Karpas-422 (cell line): ENCODE results near the gene GAS6. TPM values are rescaled to one million over a fixed set of nuclear protein-coding genes. Genes with fewer than 3 reads are reported as not detected.

ENCODE experiments used
- DNase-seq: peaks from one replicate; pipeline ENCODE4 v3.0.0-alpha.2; 2015
- H2AFZ ChIP-seq: fragments of 200-600 bp; sonication (generic); 2 replicates; pipeline ENCODE4 v1.6.1; 2014; ENCODE audit warnings: antibody characterized with exemption, low read length, mixed read lengths
- H3K27ac ChIP-seq: fragments of 200-600 bp; sonication (generic); 2 replicates; pipeline ENCODE4 v1.5.1; 2014; ENCODE audit warnings: mild to moderate bottlenecking, low read length, moderate library complexity
- H3K27me3 ChIP-seq: fragments of 200-600 bp; sonication (generic); 2 replicates; pipeline ENCODE4 v1.6.1; 2014; ENCODE audit warnings: low read length, mixed read lengths
- H3K36me3 ChIP-seq: fragments of 200-600 bp; sonication (generic); 2 replicates; pipeline ENCODE4 v1.6.1; 2014; ENCODE audit warnings: low read length, mixed read lengths; ENCODE audit not compliant: insufficient read depth
- H3K4me1 ChIP-seq: fragments of 200-600 bp; sonication (generic); 2 replicates; pipeline ENCODE4 v1.6.1; 2014; ENCODE audit warnings: mild to moderate bottlenecking, low read length, mixed read lengths
- H3K4me2 ChIP-seq: fragments of 200-600 bp; sonication (generic); 2 replicates; pipeline ENCODE4 v1.6.1; 2014; ENCODE audit warnings: low read length, low read depth, mild to moderate bottlenecking; ENCODE audit not compliant: poor library complexity, severe bottlenecking
- H3K4me3 ChIP-seq: fragments of 200-600 bp; sonication (generic); 2 replicates; pipeline ENCODE4 v1.5.1; 2014; ENCODE audit warnings: mild to moderate bottlenecking, antibody characterized with exemption, low read length, mixed read lengths
- H3K79me2 ChIP-seq: fragments of 200-600 bp; sonication (generic); 2 replicates; pipeline ENCODE4 v1.6.1; 2014; ENCODE audit warnings: mild to moderate bottlenecking, low read length, mixed read lengths
- H3K9ac ChIP-seq: fragments of 200-600 bp; sonication (generic); 2 replicates; pipeline ENCODE4 v1.6.0; 2014; ENCODE audit warnings: low read length
- H3K9me2 ChIP-seq: fragments of 200-600 bp; sonication (generic), shearing (Covaris generic); replicated peaks from 2 replicates; pipeline ENCODE4 v1.6.0; 2014; ENCODE audit warnings: mild to moderate bottlenecking, low read length, moderate library complexity; ENCODE audit not compliant: insufficient read depth
- H3K9me3 ChIP-seq: fragments of 300-700, 200-600 bp; sonication (generic); 2 replicates; pipeline ENCODE4 v1.6.1; 2014; ENCODE audit warnings: low read length, mixed read lengths
- H4K20me1 ChIP-seq: fragments of 200-600 bp; sonication (generic); 2 replicates; pipeline ENCODE4 v1.6.1; 2014; ENCODE audit warnings: mild to moderate bottlenecking, antibody characterized with exemption, low read length, low read depth; ENCODE audit not compliant: insufficient read depth
- total RNA-seq: library from RNA; depleted of rRNA; stranded (reverse); fragments of >200 nt; shearing (Covaris generic); gene quantifications from 2 replicates; pipeline ENCODE4 v1.2.3, GENCODE V29; 2014; ENCODE audit warnings: low replicate concordance

GAS6 gene
- total RNA-seq, 1 experiment from 2014 or later: not detected

DNA sequence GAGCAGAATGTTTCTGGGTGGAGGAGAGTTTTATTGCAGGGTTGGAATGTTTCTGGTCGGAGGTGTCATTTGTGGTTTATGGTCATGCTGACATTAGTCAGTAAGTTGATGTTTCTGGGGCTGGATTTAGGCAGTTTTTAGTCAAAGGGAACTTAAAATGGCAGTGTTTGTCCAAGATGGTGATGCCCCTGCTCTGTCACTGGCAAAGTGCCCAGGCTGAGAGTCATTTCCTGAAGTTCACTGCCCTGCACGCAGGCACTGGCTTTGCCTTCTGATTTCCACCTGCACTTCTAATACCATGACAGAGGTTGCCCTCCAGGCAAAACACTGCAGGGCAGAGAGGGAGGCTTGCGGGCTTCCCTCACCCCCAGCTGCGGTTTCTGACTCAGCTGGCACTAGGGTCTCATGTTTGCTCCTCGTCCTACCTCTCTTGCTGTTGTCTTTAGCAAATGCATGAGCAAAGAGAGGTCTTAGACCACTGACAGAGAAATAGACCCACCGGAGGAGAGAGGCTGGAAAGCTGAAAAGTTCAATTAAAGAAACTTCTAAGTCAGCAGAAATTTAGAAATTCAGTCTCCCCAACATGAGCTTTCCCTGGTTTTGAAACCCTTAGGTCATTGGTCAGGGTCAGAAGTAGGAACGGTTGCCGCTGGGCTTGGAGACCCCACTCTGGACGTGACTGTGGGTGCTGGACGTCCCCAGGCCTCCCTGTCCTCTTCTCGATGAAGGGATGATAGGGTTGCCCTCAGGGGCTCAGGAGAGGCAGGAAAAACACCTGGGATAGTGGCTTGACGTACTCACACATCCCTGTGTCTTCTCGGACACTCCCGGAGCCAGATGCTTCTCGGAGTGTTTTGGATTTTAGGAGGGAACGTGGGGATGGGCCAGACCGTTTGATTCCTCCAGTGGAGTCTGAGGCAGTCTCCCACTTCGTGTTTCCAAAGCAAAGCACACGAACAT, 78.5 kb downstream of the GAS6 start:
- no peak overlapping the region for H3K4me3 ChIP-seq
- H3K4me1 ChIP-seq: peaks cover 5% of the 10 kb centered on the region
- H4K20me1 ChIP-seq: no peaks in the 10 kb centered on the region
- no peaks in the 10 kb centered on the region for H3K9me3 ChIP-seq
- no peaks in the 10 kb centered on the region for H3K27me3 ChIP-seq
- H3K9me2 ChIP-seq: no peaks in the 10 kb centered on the region
- DNase-seq: no peak
- H2AFZ ChIP-seq: no peak overlapping the region
- H3K27ac ChIP-seq: no peak overlapping the region
- no peaks in the 10 kb centered on the region for H3K79me2 ChIP-seq
- H3K9ac ChIP-seq: no peak overlapping the region
- no peaks in the 10 kb centered on the region for H3K36me3 ChIP-seq
- no peak overlapping the region for H3K4me2 ChIP-seq

DNA sequence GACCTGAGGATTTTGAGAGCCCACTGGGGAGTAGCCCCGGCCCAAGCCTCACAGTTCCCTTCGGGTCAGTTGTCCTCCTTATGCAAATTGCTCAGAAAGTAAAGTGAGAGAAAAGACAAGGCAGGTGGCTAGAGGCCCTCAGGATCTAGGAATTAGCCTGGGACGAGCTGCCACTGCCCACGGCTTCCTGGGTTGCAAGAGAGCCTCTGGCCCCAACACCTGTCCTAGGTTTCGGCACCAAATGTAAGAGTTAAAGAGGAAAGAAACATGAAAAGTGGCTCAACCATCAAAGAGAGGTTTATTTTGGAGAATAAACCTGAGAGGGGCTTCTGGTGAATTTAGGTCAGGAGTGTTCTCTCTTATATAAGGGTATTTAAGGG, 79.2 kb downstream of the GAS6 start:
- Histone ChIP-seq H3K4me1 (peaks cover 5% of the 10 kb centered on the region), H3K79me2 (no peaks in the 10 kb centered on the region), H3K9ac (no peak overlapping the region), H3K27me3 (no peaks in the 10 kb centered on the region), H4K20me1 (no peaks in the 10 kb centered on the region), H3K36me3 (no peaks in the 10 kb centered on the region), H3K4me2 (no peak overlapping the region), H3K9me2 (no peaks in the 10 kb centered on the region), H3K9me3 (no peaks in the 10 kb centered on the region), H2AFZ (no peak overlapping the region), H3K27ac (no peak overlapping the region), H3K4me3 (no peak overlapping the region)
- DNase-seq: no peak

DNA sequence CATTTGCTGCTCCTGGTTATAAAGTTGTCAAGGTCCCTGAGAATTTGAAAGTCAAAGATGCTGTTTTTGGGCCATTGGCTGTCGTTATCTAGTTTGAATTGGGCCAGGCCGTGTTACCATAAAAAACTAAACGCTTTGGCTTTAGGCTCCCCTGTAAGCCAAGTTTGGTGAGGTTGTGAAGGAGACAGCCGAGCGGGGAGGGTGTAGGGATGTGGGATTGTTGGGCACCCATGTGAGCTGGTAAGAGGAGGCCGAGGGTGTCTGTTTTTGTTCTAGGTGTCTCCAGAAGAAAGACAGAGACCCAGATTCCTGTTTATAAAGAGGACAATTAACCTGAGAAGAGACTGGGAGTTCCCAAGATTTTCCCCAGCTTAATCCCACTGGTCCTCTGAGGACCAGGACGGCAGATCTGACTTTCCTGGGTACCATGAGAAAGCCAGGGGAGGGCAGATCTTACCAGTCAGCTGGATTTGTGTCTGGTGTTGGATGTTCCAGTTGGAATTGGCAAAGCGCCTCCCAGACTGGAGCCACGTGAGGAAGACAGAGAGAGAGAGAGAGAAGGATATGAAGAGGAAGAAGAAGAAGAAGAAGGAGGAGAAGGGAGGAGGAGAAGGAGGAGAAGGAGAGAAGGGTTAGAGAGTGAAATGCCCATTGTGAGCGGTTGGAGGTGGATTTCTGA, 79.8 kb downstream of the GAS6 start:
- H2AFZ ChIP-seq: no peak overlapping the region
- no peaks in the 10 kb centered on the region for H4K20me1 ChIP-seq
- no peaks in the 10 kb centered on the region for H3K27me3 ChIP-seq
- H3K9me3 ChIP-seq: no peaks in the 10 kb centered on the region
- no peak overlapping the region for H3K9ac ChIP-seq
- peaks cover 5% of the 10 kb centered on the region for H3K4me1 ChIP-seq
- H3K4me2 ChIP-seq: no peak overlapping the region
- no peaks in the 10 kb centered on the region for H3K36me3 ChIP-seq
- H3K27ac ChIP-seq: no peak overlapping the region
- DNase-seq: no peak
- H3K79me2 ChIP-seq: no peaks in the 10 kb centered on the region
- no peak overlapping the region for H3K4me3 ChIP-seq
- H3K9me2 ChIP-seq: no peaks in the 10 kb centered on the region

DNA sequence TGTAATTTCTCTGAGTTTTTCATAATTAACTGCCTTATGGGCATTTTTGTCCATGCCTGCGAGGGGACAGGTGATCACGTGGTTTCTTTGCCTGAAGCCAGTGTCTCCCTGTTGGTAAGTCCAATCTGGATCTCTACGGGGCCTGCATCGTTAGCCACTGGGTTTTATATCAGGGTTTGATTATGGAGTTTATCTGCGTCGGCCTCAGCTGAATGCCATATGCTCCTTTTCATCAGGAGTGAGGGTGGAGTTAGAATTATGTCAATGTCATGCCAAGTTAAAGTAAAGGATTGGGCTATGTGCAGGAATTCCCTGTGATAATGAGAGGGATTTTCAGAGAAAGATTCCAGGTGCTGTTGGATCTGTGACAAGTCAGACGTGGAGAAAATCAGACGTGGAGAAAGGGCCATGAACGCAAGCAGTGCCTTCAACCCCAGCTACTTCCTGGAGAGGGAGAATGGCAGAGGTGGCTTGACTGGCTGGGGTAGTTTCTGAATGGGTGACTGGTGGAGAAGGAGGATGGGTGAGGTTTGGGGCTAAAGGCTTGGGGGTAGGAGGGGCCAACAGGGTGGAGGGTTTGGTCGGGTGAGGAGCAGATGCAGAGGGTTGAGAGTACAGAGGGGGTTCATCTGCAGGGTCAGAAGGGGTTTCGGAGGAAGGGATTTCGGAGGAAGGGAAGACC, 80.5 kb downstream of the GAS6 start:
- no peak overlapping the region for H3K27ac ChIP-seq

DNA sequence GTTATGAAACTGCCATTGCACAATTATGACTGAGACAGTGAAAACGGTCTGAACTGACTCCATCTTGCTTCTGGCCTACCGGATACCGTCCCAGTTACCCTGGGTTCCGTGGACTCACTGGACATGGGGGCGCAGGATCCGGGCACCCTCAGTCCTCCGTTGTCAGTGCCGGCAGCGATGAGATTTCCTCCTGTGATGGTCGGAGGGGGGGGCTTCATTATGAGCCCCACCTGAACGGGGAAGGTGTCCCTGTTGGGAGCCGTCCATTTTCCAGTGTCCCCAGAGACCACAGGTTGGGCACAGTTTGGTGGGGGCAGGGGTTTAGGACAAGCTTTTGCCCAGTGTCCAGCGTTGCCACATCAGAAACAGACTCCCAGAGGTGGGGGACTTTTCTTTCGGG, 81.4 kb downstream of the GAS6 start:
- no peak overlapping the region for H3K4me3 ChIP-seq
- DNase-seq: no peak
- H3K27ac ChIP-seq: no peak overlapping the region
- no peak overlapping the region for H2AFZ ChIP-seq
- no peak overlapping the region for H3K9ac ChIP-seq
- no peaks in the 10 kb centered on the region for H3K27me3 ChIP-seq
- H3K36me3 ChIP-seq: no peaks in the 10 kb centered on the region
- H3K79me2 ChIP-seq: no peaks in the 10 kb centered on the region
- H3K9me2 ChIP-seq: no peaks in the 10 kb centered on the region
- no peaks in the 10 kb centered on the region for H4K20me1 ChIP-seq
- H3K4me2 ChIP-seq: no peak overlapping the region
- peaks cover 5% of the 10 kb centered on the region for H3K4me1 ChIP-seq
- no peaks in the 10 kb centered on the region for H3K9me3 ChIP-seq

More for the DNA sequence above, 80.5 kb downstream of the GAS6 start:
- Histone ChIP-seq H3K9me3 (no peaks in the 10 kb centered on the region), H3K36me3 (no peaks in the 10 kb centered on the region), H3K79me2 (no peaks in the 10 kb centered on the region), H4K20me1 (no peaks in the 10 kb centered on the region), H3K4me1 (peaks cover 5% of the 10 kb centered on the region), H3K9ac (no peak overlapping the region), H3K4me3 (no peak overlapping the region), H3K27me3 (no peaks in the 10 kb centered on the region), H2AFZ (no peak overlapping the region), H3K4me2 (no peak overlapping the region), H3K9me2 (no peaks in the 10 kb centered on the region)
- DNase-seq: no peak

DNA sequence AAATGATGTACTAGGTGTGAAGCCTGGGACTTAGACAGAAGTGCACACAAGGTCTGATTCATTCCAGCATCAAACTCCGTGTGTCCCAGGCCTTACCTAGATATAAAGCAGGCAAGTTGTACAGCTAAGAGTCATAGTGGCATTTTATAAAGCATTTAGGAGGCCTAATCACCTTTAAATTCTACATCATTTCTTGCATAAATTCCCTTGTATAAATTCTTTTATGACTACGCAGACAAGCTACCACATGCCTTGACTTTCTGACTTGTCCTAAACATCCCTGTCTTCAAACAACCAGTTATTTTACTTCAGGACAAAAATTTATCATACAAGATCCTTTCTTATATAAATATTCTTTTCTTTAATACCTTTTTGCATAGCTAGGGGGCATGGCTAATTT, 82.3 kb downstream of the GAS6 start:
- DNase-seq: no peak
- Histone ChIP-seq H4K20me1 (no peaks in the 10 kb centered on the region), H2AFZ (no peak overlapping the region)

DNA sequence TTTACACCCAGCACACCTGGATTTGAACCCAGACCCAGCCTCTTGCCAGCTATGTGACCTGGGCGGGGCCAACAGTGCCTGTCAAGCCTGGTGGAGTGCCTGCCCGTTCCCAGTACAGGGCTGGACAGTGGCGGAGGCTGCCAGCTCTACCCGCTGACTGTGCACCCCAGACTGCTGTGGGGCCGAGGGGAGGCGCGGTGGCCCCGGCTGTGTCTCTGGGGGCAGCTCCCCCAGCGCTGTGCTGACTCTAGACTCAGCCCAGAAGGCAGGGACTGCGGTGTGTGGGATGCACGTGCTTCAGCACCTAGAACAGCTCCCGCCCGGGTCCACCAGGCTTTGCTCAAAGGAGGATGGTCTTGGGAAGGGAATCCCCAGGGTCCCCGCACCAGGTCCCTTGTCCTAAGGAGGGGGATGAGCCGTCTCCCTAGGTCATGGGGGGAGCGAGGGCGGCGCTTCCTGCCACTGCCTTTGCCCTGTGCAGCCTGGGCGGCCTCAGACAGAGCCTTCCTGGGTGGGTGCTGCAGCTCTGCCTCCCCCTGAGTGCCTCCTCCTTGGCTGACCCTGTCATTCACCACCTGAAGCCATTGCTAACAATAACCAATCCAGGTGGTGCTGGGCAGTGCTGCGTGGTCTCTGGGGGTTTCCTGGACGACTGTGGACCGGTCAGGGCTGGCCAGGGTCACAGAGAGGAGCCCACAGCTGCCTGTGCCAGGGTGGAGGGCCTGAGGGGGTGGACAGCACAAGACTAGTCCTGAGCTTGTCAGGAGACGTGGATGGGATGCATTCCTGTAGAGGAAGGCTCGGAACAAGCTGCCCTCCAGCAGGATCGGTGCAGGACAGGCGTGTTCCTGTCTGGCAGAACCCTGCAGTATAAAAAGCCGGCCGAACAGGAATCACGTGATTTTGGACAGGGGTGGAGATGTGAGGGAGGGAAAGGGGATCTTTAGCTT, 86.3 kb downstream of the GAS6 start:
- peak; percentile 66 for DNase-seq
- Histone ChIP-seq H4K20me1 (no peaks in the 10 kb centered on the region), H3K79me2 (no peaks in the 10 kb centered on the region)

More for the DNA sequence above, 82.3 kb downstream of the GAS6 start:
- H3K27ac ChIP-seq: no peak overlapping the region
- no peaks in the 10 kb centered on the region for H3K36me3 ChIP-seq
- H3K4me3 ChIP-seq: no peak overlapping the region
- no peak overlapping the region for H3K4me2 ChIP-seq
- peaks cover 5% of the 10 kb centered on the region for H3K4me1 ChIP-seq
- no peak overlapping the region for H3K9ac ChIP-seq
- no peaks in the 10 kb centered on the region for H3K27me3 ChIP-seq
- no peaks in the 10 kb centered on the region for H3K79me2 ChIP-seq
- H3K9me2 ChIP-seq: no peaks in the 10 kb centered on the region
- H3K9me3 ChIP-seq: no peaks in the 10 kb centered on the region

More for the DNA sequence above, 86.3 kb downstream of the GAS6 start:
- Histone ChIP-seq H3K4me2 (no peak overlapping the region), H2AFZ (no peak overlapping the region), H3K9ac (no peak overlapping the region), H3K4me3 (no peak overlapping the region), H3K9me3 (no peaks in the 10 kb centered on the region), H3K36me3 (no peaks in the 10 kb centered on the region), H3K27ac (no peak overlapping the region), H3K4me1 (no peaks in the 10 kb centered on the region), H3K27me3 (no peaks in the 10 kb centered on the region), H3K9me2 (no peaks in the 10 kb centered on the region)
